Mesothelial cell of epicardium (in vitro differentiated cells): ENCODE measurements around the gene KLHDC4. TPM values are rescaled to one million over a fixed set of nuclear protein-coding genes. Genes with fewer than 3 reads are reported as not detected.

Experiments used
- DNase-seq, 2 experiments: peaks; one replicate each; pipeline ENCODE4 v3.0.0; 2021; ENCODE audit warnings: low spot score in 2 of 2; ENCODE audit not compliant: unreplicated experiment in 2 of 2
- H3K27ac Mint-ChIP-seq: 2 replicates; pipeline ENCODE4 v1.8.0; 2021; ENCODE audit warnings: mixed read lengths
- H3K27me3 Mint-ChIP-seq: 2 replicates; pipeline ENCODE4 v1.8.0; 2021; ENCODE audit warnings: low read depth, mixed read lengths
- H3K36me3 Mint-ChIP-seq: 2 replicates; pipeline ENCODE4 v1.8.0; 2021; ENCODE audit warnings: mixed read lengths
- H3K4me1 Mint-ChIP-seq: 2 replicates; pipeline ENCODE4 v1.8.0; 2021; ENCODE audit warnings: mixed read lengths
- H3K4me3 Mint-ChIP-seq: 2 replicates; pipeline ENCODE4 v1.8.0; 2021; ENCODE audit warnings: mild to moderate bottlenecking, moderate library complexity, mixed read lengths
- H3K9me3 Mint-ChIP-seq: 2 replicates; pipeline ENCODE4 v1.8.0; 2021; ENCODE audit warnings: mixed read lengths
- CTCF ChIP-seq: fragments of 200-600 bp; sonication (generic); IDR thresholded peaks from one replicate; pipeline ENCODE4 v1.5.0; 2021; ENCODE audit warnings: antibody characterized with exemption; ENCODE audit not compliant: unreplicated experiment
- total RNA-seq: library from RNA; stranded (reverse); gene quantifications from 3 replicates; pipeline ENCODE4 v1.2.1, GENCODE V29; 2021

KLHDC4 gene
- total RNA-seq, 1 donor from 2014 or later = 52.7 TPM

DNA sequence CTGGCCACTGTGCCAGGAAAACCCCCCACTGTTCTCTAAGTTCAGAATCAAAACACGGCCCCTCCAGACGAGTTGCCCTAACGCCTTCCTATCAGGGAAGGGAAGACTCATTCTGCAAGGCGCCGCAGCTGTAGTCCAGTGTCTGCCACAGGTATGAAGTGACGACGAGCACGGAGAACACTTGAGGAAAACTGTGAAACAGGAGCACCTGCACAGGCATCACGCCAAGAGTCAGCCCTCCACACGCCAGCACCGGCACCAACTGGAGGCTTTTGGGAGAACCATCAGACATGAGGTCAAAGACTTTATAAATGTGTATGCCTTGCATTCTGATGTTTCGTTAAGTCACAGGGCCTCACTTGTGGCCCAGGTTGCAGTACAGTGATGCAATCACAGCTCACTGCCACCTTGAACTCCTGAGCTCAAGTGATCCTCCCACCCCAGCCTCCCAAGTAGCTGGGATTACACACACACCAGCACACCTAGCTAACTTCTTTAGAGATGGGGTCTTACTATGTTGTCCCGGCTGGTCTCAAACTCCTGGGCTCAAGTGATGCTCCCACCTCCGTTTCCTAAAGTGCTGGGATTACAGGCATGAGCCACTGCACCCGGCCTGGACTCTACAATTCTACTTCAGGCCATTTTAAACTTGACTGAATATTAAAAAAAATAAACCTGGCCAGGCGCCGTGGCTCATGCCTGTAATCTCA is 22.9 kb downstream of the KLHDC4 start:
- H3K9me3 Mint-ChIP-seq = no peaks in the 10 kb centered on the region
- H3K4me1 Mint-ChIP-seq = no peaks in the 10 kb centered on the region
- no peaks in the 10 kb centered on the region for H3K27me3 Mint-ChIP-seq
- H3K4me3 Mint-ChIP-seq = no peak overlapping the region
- H3K36me3 Mint-ChIP-seq = peaks cover 31% of the 10 kb centered on the region
- TF ChIP-seq CTCF = no peak
- DNase-seq = no peak
- H3K27ac Mint-ChIP-seq = no peak overlapping the region

- H3K36me3 Mint-ChIP-seq = peaks cover 30% of the 10 kb centered on the region
- no peaks in the 10 kb centered on the region for H3K9me3 Mint-ChIP-seq
These were observed 23.9 kb downstream of the KLHDC4 start for GRCh38 chr16:87741700-87742415.

GRCh38 chr16:87740909-87741424 is 24.8 kb downstream of the KLHDC4 start:
- TF ChIP-seq CTCF = no peak
- Mint-ChIP-seq H3K9me3 (no peaks in the 10 kb centered on the region), H3K27ac (no peak overlapping the region), H3K36me3 (peaks cover 34% of the 10 kb centered on the region), H3K4me1 (no peaks in the 10 kb centered on the region), H3K4me3 (no peak overlapping the region), H3K27me3 (no peaks in the 10 kb centered on the region)
- no peak for DNase-seq

More at GRCh38 chr16:87741700-87742415, 23.9 kb downstream of the KLHDC4 start:
- no peak overlapping the region for H3K4me3 Mint-ChIP-seq
- H3K27me3 Mint-ChIP-seq = no peaks in the 10 kb centered on the region
- no peak for DNase-seq
- no peaks in the 10 kb centered on the region for H3K4me1 Mint-ChIP-seq
- no peak for TF ChIP-seq CTCF
- H3K27ac Mint-ChIP-seq = no peak overlapping the region

- H3K36me3 Mint-ChIP-seq = peaks cover 33% of the 10 kb centered on the region
- no peak for TF ChIP-seq CTCF
- H3K27me3 Mint-ChIP-seq = no peaks in the 10 kb centered on the region
- no peak overlapping the region for H3K27ac Mint-ChIP-seq
- no peak for DNase-seq
- no peaks in the 10 kb centered on the region for H3K9me3 Mint-ChIP-seq
- H3K4me1 Mint-ChIP-seq = no peaks in the 10 kb centered on the region
- H3K4me3 Mint-ChIP-seq = no peak overlapping the region
These were observed 25.3 kb downstream of the KLHDC4 start for GRCh38 chr16:87740441-87740840.

DNA sequence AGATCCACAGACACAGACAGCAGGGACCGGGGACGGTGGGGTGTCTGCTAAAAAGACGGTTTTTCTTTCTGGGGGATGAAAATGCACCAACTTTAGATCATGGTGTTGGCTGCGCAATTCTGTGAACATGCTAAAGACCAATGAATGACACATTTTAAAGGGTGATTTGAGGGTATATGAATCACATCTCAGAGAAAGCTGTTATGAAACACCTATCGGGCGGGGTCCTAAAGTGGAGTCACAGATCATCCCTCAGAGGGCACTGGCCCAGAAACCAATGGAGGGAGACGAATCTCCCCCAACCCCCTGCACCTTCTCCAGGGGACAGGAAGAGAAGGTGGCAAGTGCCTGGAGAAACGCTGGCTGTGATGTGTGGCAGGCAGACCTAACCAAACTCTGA is 26.0 kb downstream of the KLHDC4 start:
- TF ChIP-seq CTCF = no peak
- H3K27ac Mint-ChIP-seq = no peak overlapping the region
- H3K36me3 Mint-ChIP-seq = peaks cover 29% of the 10 kb centered on the region
- DNase-seq = no peak
- H3K4me1 Mint-ChIP-seq = no peaks in the 10 kb centered on the region
- no peaks in the 10 kb centered on the region for H3K27me3 Mint-ChIP-seq
- H3K9me3 Mint-ChIP-seq = no peaks in the 10 kb centered on the region
- no peak overlapping the region for H3K4me3 Mint-ChIP-seq
